Endothelial cell (in vitro differentiated cells): ENCODE results near the gene BGN. TPM values are rescaled to one million over a fixed set of nuclear protein-coding genes. Genes with fewer than 3 reads are reported as not detected.

Source experiments
- DNase-seq: peaks from one replicate; pipeline ENCODE4 v3.0.0; 2021; ENCODE audit warnings: low spot score
- H3K27ac Mint-ChIP-seq: one replicate; pipeline ENCODE4 v1.8.0; 2021; ENCODE audit warnings: mixed read lengths, inconsistent platforms; ENCODE audit not compliant: unreplicated experiment
- H3K27me3 Mint-ChIP-seq: one replicate; pipeline ENCODE4 v1.8.0; 2021; ENCODE audit warnings: mild to moderate bottlenecking, moderate library complexity, mixed read lengths, inconsistent platforms; ENCODE audit not compliant: unreplicated experiment
- H3K36me3 Mint-ChIP-seq: one replicate; pipeline ENCODE4 v1.8.0; 2021; ENCODE audit warnings: mild to moderate bottlenecking, low read depth, mixed read lengths, inconsistent platforms; ENCODE audit not compliant: unreplicated experiment
- H3K4me1 Mint-ChIP-seq: one replicate; pipeline ENCODE4 v1.8.0; 2021; ENCODE audit warnings: mild to moderate bottlenecking, mixed read lengths, inconsistent platforms; ENCODE audit not compliant: unreplicated experiment
- H3K4me3 Mint-ChIP-seq: one replicate; pipeline ENCODE4 v1.8.0; 2021; ENCODE audit warnings: mild to moderate bottlenecking, mixed read lengths, inconsistent platforms; ENCODE audit not compliant: unreplicated experiment
- H3K9me3 Mint-ChIP-seq: one replicate; pipeline ENCODE4 v1.8.0; 2021; ENCODE audit warnings: mixed read lengths, inconsistent platforms; ENCODE audit not compliant: unreplicated experiment
- CTCF ChIP-seq: fragments of 200-600 bp; sonication (generic); IDR thresholded peaks from one replicate; pipeline ENCODE4 v1.5.0; 2021; ENCODE audit warnings: antibody characterized with exemption; ENCODE audit not compliant: unreplicated experiment
- long read RNA-seq: library from polyadenylated mRNA; unstranded; transcript quantifications from one replicate; pipeline ENCODE4 v2.0.0, GENCODE V29; 2020; ENCODE audit not compliant: unreplicated experiment
- total RNA-seq: library from RNA; stranded (reverse); fragmentation: NEBNext Ultra II Directional; extraction: Animal tissue kit (Norgen Biotek cat#: 25700); gene quantifications from one replicate; pipeline ENCODE4 v1.2.1, GENCODE V29; 2021; ENCODE audit not compliant: unreplicated experiment

Gene BGN
- total RNA-seq, result 393 TPM
- long read RNA-seq, transcript BGN-201 (8 exons, 2,402 nt), result major isoform, 145 of 170 reads
- long read RNA-seq, partial matches to known transcripts, result 8 of 170 reads
- long read RNA-seq, other reads (novel, unspliced or antisense), result 17 of 170 reads

- DNase-seq, result peak; percentile 50
- no peak within 1 kb of the TSS for H3K27ac Mint-ChIP-seq
- peaks cover 3% of the 10 kb centered on the region for H3K27me3 Mint-ChIP-seq
- peak within 1 kb of the TSS; percentile 87 for H3K4me3 Mint-ChIP-seq
- no peak for TF ChIP-seq CTCF
- H3K4me1 Mint-ChIP-seq, result peaks cover 26% of the 10 kb centered on the region
- H3K9me3 Mint-ChIP-seq, result no peaks in the 10 kb centered on the region
- H3K36me3 Mint-ChIP-seq, result no peaks in the 10 kb centered on the region
Measured at GRCh38 chrX:153494541-153495361, at the start of gene BGN. Gene BGN (plus strand): TSS chrX:153494980. CDS start chrX:153504632, 9,652 bp downstream.

GRCh38 chrX:153445106-153445855 lies 49.5 kb upstream of the BGN start:
- Mint-ChIP-seq H3K4me3 (no peak overlapping the region), H3K27me3 (peaks cover 3% of the 10 kb centered on the region), H3K4me1 (no peaks in the 10 kb centered on the region), H3K27ac (no peak overlapping the region), H3K9me3 (no peaks in the 10 kb centered on the region), H3K36me3 (no peaks in the 10 kb centered on the region)
- no peak for DNase-seq
- TF ChIP-seq CTCF, result no peak

GRCh38 chrX:153445856-153446635 lies 48.7 kb upstream of the BGN start, which contains the start of gene TREX2:
Gene TREX2 (minus strand): TSS chrX:153446056. CDS start chrX:153445430, 626 bp downstream.
- Mint-ChIP-seq H3K36me3 (no peaks in the 10 kb centered on the region), H3K9me3 (no peaks in the 10 kb centered on the region), H3K27ac (no peak within 1 kb of the TSS), H3K4me1 (no peaks in the 10 kb centered on the region), H3K27me3 (peaks cover 2% of the 10 kb centered on the region), H3K4me3 (no peak within 1 kb of the TSS)
- no peak for TF ChIP-seq CTCF
- no peak for DNase-seq

- H3K4me3 Mint-ChIP-seq, result no peak overlapping the region
- no peak overlapping the region for H3K27ac Mint-ChIP-seq
- DNase-seq, result no peak
- no peaks in the 10 kb centered on the region for H3K36me3 Mint-ChIP-seq
- H3K27me3 Mint-ChIP-seq, result peaks cover 2% of the 10 kb centered on the region
- no peaks in the 10 kb centered on the region for H3K9me3 Mint-ChIP-seq
- no peaks in the 10 kb centered on the region for H3K4me1 Mint-ChIP-seq
- no peak for TF ChIP-seq CTCF
Measured at GRCh38 chrX:153446636-153446936, 48.2 kb upstream of the BGN start.
